DMS 273 (cell line): ENCODE results near the gene OR4K1.
"Not testable (repeated sequence)": the region's sequence is repeated elsewhere in the genome, so short reads cannot be mapped to it uniquely, and the experiment has no call there.

Source experiments
- DNase-seq: peaks from one replicate; lab custom pipeline; 2025; ENCODE audit not compliant: unreplicated experiment; lab: John Stamatoyannopoulos, UW

OR4K1 gene, protein sequence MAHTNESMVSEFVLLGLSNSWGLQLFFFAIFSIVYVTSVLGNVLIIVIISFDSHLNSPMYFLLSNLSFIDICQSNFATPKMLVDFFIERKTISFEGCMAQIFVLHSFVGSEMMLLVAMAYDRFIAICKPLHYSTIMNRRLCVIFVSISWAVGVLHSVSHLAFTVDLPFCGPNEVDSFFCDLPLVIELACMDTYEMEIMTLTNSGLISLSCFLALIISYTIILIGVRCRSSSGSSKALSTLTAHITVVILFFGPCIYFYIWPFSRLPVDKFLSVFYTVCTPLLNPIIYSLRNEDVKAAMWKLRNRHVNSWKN

GRCh38 chr14:19930617-19931016 is at the start of gene OR4K1:
Gene OR4K1, plus strand, starts transcription at chr14:19930917. Its CDS starts 4,750 bp downstream, at chr14:19935667.
- DNase-seq, result no peak

DNA sequence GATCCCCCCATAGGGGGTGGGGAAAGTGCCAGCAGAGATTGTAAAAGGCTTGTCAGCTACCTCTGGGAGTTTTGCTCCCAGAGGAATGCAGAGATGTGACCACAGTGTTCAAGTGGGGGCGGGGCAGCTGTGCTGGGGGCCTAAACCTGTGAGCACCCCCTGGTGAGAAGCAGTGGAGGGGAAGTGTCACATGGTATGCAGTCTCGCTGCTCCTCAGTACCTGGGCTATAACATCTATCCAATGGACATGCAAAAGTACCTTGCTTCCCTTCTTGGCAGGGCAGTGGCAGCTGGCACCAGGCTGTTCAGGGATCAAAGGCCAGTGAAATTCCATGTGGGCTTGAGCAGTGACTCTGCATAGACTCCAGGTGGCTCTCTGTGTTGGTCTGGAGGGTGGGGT is 35.4 kb upstream of the OR4K1 start:
- DNase-seq, result no peak

- no peak for DNase-seq
Measured at GRCh38 chr14:19900999-19901398, 29.7 kb upstream of the OR4K1 start.

GRCh38 chr14:19902409-19902808 is 28.3 kb upstream of the OR4K1 start:
- no peak for DNase-seq

- no peak for DNase-seq
Measured at GRCh38 chr14:19906665-19907064, 24.1 kb upstream of the OR4K1 start.

DNA sequence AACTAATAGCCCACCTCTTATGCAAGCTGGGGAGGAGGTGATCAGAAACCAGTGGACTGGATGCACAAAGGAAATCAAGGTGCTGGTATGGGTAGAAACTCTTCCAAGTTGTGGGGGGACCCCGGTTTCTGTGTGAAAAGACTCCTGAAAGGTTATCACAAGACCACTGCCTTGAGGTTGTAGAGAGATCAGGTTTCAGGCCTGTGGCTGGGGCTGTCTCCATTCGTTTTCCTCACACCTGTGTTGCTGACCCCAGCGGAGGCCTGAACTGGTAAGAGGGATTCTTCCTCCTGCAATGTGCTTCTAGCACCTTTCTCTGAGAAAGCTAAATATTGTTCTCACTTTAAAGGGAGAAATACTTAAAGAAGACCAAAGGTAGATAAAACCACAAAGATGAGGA is 19.6 kb upstream of the OR4K1 start:
- DNase-seq, result no peak

GRCh38 chr14:19917243-19917642 is 13.5 kb upstream of the OR4K1 start:
- DNase-seq, result no peak

DNA sequence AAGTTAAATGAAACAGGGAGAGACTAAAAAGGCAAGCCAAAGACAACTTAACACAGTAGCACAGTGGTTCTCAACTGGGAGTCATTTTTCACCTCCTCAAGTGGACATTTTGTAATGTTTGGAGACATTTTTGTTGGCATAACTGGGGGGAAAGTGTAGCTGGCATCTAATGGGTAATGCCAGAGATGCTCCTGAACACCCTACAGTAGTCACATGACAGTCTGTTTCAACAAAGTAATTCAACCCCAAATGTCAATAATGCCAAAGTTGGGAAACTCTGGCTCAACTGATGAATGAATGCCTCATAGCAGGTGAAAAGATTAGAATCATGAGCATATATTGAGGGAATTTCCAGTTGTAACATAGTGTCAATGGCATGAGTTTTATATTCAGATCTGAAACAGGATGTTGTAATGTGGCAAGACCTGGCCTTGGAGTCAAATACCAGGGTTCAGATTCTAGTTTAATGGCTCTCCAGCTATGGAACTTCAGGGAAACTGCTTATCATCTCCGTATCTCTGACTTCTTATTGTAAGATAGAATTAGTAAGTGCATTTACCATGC is 12.7 kb upstream of the OR4K1 start:
- no peak for DNase-seq

- DNase-seq, result no peak
Measured at GRCh38 chr14:19918553-19919264, 12.0 kb upstream of the OR4K1 start.

DNA sequence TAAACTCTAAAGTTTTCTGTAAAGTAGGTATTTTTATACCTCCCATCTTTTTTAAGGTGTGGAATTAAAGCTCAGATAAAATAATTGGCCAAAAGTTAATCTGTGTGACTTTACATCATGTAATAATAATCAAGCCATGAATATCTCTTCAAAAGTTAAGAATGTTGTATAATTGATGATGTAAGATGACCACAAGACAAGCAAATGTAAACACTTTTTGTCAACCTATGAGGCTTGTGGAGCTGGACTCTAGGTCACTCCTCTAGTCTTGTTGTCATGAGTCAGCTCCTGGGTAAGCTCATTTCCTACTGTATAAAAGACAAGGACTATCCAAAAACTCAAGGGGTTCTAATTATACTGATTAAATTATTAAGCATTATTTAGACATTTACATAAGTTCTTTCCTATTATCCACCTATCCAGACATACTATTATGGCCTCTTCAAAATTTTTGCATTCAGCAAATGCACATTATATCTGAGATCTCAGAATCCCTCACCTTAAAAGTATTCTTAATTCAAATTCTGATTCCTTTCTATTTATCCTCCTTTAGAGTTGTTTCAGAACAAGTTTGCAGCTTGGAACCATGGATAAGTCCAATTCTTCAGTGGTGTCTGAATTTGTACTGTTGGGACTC is 10.6 kb upstream of the OR4K1 start, which contains the start of gene OR4K5:
TSS of gene OR4K5 (plus strand) at position 587 of the 637 bp plus-strand sequence. CDS start at position 587, 0 bp downstream.
- DNase-seq, result no peak

DNA sequence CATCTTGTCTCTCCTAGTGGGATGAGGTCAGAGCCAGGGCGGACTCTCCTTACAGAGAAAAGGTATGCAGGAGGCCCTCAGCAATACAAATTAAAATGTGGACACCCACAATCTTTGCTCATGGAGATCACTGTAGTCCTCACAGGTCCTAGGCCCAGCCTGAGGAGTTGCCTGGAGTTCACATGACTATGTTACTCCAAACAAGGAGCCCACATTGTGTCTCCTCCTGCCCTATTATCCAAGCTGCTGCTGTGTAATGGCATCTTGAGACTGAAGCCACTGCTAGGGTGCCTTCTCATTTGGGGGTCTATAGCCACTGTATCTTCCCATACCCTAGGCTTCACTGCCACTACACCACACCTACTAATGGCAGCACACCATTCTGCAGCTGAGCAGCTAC is 11.0 kb downstream of the OR4K1 start:
- DNase-seq, result no peak

DNA sequence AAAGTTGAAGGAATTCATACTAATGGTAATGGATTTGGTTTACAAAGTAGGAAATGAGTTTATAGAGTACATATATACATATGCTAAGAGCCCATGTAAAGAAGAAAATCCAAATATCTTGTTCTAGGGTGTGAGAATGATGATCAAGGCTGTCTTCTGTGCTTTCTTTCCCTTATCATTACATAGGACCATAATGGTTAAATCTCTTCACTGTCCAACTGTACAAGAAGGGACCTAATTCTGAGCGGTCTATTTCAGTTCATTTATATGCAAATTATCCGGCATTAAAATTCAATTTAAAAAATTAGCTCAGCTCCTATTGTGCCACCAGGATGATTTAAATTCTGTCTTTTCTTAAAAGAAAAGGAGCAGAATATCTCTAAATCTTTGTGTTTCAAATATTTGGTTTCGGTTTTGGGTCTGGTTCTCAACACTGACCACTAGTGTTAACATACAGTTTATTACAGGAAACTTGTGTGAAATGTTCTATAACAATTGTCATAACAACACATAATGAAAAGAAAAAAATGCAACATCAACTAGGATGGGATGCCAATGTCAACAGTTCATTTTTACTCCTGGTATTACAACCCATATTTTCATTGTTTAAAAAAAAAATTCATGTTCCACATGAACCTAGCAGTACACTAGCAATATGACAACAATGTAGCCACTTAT is 16.8 kb downstream of the OR4K1 start:
- no peak for DNase-seq

- DNase-seq, result no peak
Measured at GRCh38 chr14:19949218-19949617, 18.5 kb downstream of the OR4K1 start.

GRCh38 chr14:19969735-19970134 is 39.0 kb downstream of the OR4K1 start:
- not testable (repeated sequence) for DNase-seq

GRCh38 chr14:19974844-19975243 is 44.1 kb downstream of the OR4K1 start:
- no peak for DNase-seq

DNA sequence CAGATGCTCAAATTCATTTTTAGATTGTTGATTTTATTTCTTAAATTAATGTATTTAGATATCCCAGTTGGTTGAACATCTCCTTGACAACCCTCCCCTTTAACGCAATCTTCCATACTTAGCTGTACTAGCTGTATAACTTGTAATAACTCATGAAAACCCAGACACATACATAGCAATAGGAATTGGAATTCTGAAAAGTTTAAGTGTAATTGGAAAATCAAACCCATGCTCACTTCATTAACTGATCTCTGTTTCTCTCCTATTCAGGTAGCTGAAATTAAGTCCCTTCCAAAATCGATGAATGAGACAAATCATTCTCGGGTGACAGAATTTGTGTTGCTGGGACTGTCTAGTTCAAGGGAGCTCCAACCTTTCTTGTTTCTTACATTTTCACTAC is 44.6 kb downstream of the OR4K1 start, which contains the start of gene OR4K15:
TSS of gene OR4K15 (plus strand) at position 301 of the 400 bp plus-strand sequence. CDS start at position 301, 0 bp downstream.
- DNase-seq, result no peak
